Amygdala (tissue), 56 donors: Measurements from ENCODE around the gene SGCD.
"Not testable (repeated sequence)": the region's sequence is repeated elsewhere in the genome, so short reads cannot be mapped to it uniquely, and the experiment has no call there.

Experiments
- DNase-seq, 56 donors: peaks; one replicate each; lab custom pipeline; 2025; lab: John Stamatoyannopoulos, UW

The SGCD gene

DNA sequence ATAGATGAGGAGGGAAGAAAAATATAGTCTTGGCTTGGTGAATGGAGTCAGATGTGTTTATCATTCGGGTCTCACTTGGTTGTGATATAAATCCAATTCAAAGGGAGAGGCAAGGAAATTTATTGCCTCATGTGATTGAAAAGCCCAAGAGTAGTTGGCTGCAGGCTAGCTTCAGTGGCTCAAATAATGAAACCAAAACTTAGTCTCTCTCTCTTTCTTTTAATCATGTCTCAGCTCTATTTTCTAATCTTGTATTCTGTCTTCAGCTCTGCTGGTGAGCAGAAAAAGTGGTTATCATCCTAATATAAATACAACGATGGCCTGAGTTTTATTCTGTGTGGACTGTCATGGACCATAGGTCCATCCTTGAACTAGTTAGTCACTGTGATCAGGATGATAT is 288.9 kb downstream of the SGCD start:
- no peak for DNase-seq

DNA sequence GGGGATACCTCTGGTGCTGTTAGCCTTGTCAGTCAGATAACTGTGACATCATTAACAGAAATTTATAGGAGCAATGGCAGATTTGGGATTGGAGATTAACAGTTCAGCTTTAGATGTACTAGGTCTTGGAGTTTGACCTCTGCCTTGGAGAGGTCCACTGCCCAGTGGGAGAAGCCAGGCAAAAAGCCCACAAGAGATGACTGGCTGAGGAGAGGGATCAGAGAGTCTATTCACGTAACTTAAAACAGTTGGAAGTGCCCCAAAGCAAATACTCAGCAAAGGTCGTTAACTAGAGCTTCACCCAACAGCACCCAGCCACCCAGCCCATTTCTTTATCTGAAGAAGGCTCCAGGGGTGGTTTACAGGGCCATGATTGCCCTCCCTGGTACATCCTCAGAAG is 290.5 kb downstream of the SGCD start:
- no peak for DNase-seq

DNA sequence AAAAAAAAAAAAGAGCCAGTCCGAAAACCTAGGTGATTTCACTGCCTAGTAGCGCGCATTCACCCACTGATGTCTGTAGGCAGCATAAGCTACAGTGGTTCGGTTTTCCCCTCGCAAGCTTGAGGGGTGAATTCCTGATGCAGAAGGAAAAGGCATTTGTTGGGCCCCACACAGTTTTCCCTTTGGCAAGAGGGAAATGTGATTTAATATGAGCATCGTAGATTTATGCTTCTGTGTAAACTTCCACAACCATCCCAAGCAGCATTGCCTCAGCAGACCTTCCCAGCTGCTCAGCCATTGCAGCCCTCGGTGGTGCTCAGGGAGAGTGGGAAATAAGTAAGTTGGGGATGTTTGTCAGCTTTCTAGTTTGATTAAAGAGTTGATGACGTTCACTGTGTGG is 291.6 kb downstream of the SGCD start:
- DNase-seq: no peak

DNA sequence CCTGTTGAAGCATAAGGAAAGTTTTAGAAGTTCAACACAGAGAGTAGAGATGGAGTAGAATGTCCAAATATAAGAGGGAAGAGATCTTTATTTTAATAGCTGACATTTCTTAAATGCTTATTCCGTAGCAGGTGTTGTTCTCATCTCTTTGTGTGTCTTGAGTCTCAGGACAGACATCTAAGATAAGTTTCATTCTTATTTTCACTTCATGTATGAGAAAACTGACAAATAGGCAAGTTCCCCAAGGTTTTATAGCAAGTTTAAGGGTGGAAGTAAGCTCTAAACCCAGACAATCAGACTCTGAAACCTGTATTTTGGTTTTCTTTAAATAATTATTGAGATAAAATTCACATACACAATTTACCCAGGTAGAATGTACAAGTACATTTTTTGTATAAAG is 294.8 kb downstream of the SGCD start:
- DNase-seq: no peak

DNA sequence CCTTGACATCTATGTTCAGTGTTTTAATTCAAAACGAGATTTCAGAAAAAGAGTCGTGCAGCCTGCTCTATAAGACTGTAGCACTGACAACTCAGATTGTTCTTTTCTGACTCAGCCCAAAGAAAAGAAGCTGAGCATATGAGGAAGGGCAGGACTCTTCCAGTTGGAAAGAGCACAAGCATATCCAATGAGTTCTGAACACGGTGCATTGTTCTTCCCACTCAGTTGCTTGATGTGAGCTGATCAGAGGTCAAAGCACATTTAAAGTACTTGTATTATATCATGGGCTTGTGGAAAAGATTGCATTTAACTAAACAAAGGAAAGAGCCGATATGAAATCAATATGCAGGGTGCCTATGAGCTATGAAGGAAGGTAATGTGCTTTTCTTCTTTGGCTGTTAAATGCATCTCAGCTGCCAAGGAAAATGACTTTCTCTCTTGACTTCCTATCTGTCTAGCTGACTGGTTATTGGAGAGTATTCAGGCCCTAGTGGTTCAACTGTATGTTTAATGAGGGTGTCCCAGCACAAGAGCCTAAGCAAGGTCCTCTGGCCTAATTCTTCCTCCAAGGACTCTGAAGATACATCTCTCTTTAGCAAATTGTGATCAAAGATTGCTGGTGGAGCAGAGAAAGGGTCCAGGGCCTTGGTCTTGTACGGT is 296.5 kb downstream of the SGCD start:
- peak in 2 of 56 donors; percentile 3 to 14 for DNase-seq

DNA sequence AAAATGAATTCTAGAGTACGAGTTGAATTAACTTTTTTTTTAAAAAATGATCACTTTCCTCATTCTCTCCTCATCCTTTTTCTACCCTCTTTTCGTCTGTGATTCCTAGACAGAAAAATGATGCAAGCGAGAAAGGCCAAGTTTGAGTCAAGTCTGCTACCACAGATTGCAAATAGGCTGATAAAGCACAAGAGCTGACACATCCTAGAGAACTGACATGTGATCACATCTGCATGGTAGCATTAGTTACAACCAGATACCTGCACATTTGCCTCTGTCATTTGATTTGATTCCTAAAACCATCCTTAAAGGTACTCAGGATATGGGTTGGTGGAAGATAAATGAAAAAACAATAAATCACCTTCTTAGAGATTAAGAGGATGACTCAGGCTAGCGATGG is 297.7 kb downstream of the SGCD start:
- no peak for DNase-seq

DNA sequence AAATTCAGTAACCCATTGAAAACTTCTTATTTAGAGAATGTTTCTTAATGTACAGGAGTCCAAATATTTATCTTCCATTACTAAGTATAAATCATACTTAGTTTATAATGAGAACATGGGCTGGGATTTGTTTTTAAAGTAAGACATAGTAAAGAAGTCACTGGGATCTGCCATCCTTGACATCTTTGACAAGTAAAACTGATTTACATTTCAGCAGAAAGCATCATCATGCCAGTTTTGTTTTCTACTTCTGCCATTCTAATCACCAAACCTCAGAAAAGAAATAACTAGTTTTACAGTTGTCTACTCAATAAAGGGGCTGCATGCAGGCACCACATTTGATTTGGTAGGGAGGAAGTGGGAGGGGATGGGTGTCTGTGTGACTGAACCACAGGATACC is 301.5 kb downstream of the SGCD start:
- DNase-seq: no peak

DNA sequence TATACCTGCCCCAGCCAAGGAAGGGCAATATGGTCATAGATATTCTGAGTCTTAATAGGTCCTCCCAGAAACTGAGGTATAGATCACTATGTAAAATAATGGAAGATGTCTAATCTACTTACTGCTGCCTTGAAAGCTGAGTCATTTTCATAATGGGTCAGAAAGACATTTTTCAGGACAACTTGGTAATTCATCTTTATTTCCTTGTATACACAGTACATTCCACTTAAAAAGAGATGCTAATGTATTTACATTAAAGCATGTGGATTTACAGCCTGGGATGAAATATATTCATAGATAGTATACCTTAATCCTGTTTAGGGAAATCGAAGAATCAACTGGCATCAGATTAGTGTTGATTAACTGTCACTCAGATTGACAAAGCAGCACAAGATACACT is 304.0 kb downstream of the SGCD start:
- no peak for DNase-seq

DNA sequence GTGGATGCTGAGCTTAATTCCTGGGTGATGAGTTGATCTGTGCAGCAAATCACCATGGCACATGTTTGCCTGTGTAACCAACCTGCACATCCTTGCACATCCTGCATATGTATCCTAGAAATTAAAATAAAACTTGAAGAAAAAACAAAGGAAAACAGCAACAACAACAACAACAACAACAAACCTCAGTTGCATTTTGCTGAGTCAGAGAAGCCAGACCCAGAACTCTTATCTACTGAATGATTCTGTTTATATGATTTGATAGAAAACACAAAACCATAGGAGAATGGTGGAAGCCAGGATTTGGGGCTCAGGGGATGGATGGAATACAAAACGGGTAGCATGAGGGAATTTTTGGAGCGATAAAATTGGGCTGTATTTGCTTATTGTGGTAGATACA is 307.3 kb downstream of the SGCD start:
- no peak for DNase-seq

DNA sequence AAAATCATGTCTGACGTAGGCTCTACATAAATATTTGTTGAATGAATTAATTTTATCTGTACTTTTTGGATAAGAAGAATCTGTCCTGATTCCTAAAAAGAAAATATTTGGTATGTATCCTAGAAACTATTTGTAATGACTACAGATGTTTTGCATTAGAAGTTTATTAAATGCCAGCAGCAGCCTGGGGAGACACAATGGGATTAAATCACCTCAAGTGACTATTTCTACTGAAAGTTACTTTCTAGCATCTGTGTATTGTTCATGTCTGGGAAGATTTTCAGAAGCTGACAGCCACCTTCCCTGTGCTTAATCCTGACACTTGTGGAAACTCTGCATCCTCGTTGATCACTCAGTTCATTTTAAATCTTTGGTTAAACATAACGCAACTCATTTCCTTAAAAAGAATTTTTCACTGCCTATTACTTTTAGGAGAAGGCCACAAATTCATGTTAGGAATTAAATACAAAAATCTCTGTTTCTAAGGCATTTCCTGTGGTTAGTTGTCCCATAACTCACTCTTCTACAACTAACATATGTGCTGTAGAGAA is 313.8 kb downstream of the SGCD start:
- DNase-seq: no peak

DNA sequence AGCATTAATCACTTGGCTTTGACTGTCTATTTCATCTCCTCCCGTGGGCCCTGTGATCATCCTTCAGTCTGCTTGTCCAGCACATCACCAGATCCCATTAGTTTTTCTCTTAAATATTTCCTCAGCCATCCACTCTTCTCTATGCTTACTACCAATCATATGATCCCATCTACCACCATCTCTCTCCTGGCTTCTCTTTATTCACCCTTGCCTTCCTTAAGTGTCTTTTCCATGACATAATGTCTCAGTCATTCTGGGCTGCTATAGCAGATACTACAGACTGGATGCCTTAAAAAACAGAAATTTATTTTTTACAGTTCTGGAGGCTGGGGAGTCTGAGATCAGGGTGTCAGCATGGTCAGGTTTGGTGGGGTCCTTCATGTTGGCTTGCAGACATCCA is 314.7 kb downstream of the SGCD start:
- DNase-seq: no peak

DNA sequence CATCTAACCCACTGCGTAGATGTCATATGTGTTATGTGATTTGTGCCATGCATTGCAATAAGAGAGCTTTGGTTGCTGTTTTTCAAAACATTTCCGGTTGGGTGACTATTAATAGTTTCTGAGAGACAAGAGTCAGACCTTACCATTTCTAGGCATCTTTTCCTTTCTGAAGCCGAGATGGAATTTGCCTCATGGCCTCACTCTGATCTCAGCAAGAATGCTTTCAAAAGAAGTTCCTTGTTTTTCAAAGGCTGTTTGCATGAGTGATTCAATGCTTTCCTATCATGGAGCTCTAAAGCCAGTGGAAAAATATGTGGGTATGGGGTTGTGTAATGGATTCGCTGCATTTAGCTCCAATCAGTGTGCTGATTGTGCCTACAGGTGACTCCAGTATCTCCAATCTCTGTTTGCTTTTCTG is 320.1 kb downstream of the SGCD start:
- DNase-seq: no peak

DNA sequence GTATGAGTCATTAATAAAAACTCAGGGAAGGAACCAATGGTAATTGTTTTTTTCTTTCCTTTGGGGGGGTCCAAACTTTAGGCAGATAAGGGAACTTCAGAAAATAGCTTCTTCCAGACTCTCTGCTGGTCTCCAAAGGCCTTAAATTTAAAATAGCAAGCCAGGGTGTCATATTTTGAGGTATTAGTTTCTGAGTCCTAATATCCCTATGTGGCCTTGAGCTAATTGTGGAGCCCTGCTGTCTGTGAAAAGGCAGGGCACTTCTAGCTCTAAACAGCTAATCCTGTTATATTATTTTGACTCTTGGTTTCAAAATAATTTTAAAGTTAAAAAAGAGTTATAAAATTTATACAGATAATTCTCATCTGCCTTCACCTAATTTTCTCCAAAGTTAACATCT is 327.5 kb downstream of the SGCD start:
- DNase-seq: no peak

DNA sequence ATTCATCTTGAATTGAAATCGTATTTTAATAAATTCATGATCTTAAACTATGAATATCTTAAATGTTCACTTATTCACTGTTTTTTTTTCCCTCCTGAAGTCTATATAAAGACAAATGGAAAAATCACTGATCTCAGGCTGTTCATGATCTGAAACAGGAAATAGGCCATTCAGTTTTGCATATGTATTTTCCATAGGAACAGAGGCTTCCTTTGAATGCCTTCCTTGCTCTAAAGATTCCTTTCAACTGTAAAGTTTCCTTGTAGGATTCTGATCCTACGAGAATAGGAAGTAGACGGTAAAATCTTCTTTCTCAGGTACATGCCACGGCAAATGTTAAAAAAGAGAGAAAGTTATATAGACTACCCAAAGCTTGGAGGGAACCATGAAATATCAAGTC is 328.8 kb downstream of the SGCD start:
- no peak for DNase-seq

DNA sequence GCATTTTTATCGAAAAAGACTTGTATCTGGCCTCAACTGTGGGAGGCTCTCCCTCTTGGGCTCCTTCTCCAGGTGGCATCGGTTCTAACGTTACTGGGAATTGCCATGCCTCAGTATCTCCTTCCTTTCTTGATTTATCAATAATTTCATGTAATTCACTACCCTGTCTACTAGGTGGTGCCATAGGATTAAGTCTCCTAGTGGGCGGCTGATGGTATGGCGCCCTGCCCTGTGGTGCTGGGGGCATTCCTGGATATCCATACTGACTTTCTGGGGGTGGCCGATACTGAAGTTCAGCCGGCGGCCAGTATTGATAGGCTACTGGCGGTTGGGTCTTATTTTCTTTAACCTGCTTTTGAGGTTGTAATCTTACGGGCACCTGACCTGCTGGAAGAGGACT is 337.9 kb downstream of the SGCD start:
- not testable (repeated sequence) for DNase-seq

DNA sequence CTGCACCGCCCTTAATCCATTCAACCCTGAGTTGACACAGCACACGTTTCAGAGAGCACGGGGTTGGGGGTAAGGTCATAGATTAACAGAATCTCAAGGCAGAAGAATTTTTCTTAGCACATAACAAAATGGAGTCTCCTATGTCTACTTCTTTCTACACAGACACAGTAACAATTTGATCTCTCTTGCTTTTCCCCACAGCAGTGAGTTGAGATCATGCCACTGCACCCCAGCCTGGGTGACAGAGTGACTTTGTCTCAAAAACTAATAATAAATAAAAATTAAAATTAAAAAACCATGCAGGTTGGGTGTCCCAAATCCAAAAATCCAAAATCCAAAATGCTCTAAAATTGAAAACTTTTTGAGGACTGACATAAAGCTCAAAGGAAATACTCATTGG is 339.7 kb downstream of the SGCD start:
- not testable (repeated sequence) for DNase-seq

DNA sequence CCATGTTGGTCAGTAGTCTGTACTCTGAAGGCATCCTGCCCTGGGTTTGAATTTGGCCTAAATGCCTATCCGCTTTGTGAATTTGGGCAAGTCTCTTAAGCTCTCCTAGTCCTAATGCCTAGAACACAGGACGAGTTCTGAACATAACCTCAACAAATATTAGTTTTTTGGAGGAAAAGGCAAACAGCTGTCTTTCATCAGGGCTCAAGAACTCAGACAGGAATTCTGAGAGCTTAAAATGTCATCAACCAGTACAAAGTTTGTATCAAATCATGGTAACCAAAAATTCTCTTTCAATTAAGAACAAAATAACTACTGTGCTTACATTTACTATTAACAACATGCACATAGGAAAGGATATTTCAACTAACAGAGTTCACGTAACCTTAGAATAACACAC is 340.7 kb downstream of the SGCD start:
- no peak for DNase-seq

DNA sequence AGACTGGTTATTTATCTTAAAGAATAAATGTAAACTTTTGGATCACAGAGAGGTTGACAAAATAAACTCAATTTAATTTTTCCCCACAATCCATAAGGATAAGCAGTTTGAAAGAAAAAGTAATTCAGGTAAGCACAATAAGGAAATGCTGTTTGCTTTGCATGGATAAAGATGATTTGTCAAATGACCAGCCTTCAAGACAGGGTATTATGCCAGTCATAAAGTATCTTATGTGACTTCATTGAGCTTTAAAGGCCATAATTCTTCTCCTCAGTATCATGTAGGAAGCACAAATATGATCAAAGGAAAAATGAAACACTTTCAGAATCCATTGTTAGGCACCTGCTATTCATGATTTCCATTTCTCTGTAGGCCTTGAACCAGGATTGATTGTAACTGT is 342.5 kb downstream of the SGCD start:
- no peak for DNase-seq

DNA sequence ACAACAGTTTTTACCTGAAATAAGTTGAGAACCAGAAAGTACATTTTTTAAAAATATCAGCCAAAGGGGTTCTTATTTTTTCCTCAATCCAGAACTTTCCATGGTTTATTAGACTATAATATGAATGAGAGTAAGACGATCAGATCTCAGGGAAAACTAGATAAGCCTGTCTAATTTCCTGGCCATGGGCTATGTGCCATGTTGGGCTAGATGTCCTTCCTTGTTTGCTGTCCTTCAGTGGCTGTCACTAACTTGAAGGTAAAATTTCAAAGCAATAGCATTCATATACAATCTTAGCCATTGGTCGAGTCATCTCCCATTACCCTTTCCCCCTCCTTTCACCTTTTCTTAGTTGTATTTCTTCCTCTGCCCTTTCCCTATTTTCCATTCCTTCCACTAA is 343.7 kb downstream of the SGCD start:
- no peak for DNase-seq

DNA sequence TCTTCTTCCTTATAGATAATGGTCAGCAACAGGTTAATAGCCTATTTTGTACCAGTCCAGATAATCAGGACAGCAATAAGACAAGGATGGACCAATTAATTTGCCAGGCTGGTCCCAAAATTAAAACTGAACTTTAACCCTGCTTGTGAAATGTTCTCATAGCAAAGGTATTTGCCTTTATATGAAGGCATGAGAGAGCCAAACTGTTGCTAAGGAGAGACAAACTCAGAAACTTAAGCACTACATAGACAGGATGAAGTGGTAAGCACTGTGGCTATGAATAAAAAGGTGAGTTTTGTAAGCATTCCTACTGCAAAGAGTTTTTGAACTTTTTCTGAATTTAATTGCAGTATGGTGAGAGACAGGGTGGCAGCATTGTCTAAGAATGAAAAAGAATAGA is 348.4 kb downstream of the SGCD start:
- no peak for DNase-seq

DNA sequence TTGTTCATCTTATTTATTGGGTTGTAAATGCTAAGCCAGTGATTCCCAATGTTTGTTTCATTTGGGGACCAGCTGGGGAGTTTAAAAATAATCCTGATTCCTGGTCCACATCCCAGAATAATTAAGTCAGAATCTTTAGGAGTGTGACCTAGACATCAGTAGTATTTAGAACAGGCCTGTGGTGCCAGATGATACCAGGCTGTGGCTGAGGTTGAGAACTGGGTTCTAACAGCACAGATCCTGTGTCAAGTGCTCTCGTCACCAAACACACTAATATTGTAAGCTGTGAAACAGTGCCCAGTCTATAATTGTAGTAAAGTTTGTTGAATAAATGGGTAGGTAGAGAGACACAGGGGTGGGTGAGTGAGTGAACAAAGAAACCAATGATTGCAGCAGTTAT is 351.0 kb downstream of the SGCD start:
- DNase-seq: no peak

DNA sequence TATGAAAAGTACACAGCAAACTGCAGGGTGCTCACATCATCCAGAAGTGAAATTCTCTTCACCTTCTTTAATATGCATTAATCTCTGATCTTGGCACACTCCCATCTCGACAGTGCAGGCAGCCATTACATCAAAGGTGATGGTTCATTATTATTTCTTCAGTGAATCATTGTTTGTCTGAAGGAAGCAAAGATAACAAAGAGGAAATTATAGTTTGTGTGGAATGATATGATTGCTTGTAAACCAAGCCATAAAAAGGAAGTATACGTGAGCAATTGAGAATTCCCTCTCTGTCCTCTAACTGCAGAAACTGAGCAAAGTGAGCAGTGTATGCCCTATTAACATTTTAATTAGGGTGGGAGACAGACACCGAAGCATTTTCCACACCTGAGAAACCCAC is 351.5 kb downstream of the SGCD start:
- no peak for DNase-seq

DNA sequence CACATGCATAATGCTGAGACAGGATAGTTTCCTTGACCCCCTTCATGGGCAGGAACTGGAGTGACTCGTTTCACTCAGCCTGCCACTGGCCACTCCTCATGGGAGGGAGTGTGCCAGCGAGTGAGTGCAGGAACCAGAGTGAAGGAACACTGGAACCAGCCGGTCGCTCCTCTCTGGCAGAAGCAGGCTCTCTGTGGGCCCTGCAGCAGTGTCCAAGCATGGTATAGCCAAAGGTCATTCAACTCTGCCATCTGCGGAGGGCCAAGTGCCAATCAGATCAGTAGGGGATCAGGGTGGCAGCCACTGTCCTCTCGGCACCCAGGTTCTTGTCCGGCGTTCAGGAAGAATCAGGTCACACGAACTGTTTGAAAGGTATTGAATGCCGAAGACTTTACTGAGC is 353.9 kb downstream of the SGCD start:
- peak in 1 of 56 donors; percentile 5 for DNase-seq
